NCI-H345 treated with DMSO at 0.1 percent for 48 hours (cell line): Measurements from ENCODE around the gene EGLN3.
"Not testable (repeated sequence)": the region's sequence is repeated elsewhere in the genome, so short reads cannot be mapped to it uniquely, and the experiment has no call there.

Experiments
- DNase-seq: peaks from one replicate; lab custom pipeline; 2025; ENCODE audit not compliant: unreplicated experiment; lab: John Stamatoyannopoulos, UW

EGLN3 gene

DNA sequence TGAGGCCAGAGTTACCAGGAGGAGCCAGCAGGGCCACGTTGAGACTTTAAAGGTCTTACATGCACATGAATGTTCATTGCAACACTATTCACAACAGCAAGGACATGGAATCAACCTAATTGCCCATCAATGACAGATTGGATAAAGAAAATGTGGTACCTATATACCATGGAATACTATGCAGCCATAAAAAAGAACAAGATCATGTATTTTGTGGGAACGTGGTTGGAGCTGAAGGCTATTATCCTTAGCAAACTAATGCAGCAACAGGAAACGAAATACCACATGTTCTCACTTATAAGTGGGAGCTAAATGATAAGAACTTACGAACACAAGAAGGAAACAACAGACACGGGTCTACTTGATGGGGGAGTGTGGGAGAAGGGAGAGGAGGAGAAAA, 11.6 kb upstream of the EGLN3 start:
- not testable (repeated sequence) for DNase-seq

- DNase-seq: no peak
Measured at GRCh38 chr14:33962016-33962415, 11.1 kb upstream of the EGLN3 start.

- DNase-seq: no peak
Measured at GRCh38 chr14:33959692-33960151, 8.8 kb upstream of the EGLN3 start.

DNA sequence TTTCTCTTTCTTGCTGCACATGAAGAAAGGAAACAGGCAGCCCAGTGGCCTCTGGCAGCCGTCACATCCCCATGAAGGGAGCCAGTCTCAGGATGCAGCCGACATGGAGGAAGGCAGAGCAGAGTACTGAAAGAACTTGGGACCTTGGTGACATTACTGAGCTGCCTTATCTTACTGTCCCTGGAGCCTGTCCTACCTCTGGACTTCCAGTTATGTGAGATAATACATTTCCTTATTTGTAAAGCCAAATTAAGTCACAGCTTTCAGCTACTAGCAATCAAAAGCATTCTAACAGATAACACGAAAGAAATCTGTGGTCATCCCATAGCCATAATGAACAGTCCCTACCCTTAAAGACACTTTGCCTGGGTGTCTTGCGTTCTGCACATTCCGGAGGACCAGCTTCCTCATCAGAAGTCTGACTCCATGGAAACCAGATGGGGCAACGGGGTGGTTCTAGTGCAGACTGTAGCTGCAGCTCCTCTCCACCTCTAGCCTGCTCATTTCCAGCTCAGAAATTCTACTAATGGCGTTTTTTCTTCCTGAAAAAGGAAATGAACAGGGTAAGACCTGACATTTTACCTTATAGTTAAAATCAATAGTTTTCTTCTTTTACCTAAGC, 7.8 kb upstream of the EGLN3 start:
- DNase-seq: no peak

DNA sequence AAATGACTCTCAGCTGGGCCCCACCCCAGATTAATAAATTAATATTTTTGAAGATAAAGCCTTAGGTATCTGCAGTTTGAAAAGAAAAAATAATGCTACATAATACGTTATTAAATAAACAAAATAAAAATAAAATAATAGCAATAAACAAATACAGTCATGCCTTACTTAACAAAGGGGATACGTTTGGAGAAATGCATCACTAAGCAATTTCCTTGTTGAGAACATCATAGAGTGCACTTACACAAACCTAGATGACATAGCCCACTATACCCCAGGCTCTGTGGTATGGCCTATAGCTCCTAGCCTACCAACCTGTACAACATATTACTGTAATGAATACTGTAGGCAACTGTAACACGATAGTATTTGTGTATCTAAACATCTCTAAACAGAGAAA, 7.1 kb upstream of the EGLN3 start:
- DNase-seq: no peak

GRCh38 chr14:33957299-33957698, 6.4 kb upstream of the EGLN3 start:
- no peak for DNase-seq

- no peak for DNase-seq
Measured at GRCh38 chr14:33956640-33957039, 5.8 kb upstream of the EGLN3 start.

DNA sequence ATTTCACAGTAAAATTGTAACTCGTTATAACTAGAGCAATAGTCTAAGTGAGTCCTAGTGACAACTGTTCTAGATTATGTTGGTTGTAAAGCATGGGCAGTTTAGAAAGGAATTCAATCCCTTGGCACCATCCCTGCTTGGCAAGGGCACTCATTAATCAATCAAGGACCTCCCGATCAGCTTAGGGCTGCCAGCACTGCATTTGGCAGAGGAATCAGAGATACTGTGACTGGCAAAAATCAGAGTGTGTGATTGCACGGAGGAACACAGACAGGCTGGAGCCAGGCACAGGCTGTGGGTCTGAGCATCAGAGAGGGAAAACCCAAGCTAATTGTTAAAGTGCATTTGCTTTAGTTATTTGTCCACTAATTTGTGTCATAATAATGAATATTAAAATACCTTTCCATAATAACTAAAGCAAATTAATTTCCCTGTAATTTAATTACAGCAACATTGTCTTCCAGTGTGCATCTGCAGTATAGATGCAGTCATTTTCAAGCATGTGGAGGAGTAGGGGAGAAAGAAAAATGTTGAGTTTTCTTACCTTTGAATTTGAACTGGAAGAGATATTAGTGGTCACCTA, 3.2 kb upstream of the EGLN3 start:
- DNase-seq: no peak

DNA sequence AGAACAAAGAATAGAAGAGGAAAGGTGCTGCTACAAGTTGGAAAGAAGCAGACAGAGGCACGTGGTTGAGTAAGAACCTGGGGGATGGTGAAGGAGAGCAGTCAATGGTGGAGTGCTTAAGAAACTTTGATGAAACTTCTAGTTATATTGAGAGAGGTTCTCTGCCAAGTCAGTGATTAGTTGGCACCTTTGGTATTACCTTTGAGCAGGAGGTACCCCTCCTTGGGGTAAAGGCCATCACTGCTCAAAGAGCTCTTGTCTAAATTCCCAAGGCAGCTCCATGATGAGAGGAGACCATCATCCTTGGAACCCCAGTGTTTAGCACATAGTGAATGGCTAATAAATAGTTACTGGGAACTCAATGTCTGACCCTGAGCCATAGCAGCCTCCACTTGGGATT, 1.7 kb upstream of the EGLN3 start:
- DNase-seq: no peak

- no peak for DNase-seq
Measured at GRCh38 chr14:33951183-33951840, 438 bp upstream of the EGLN3 start.

- DNase-seq: no peak
Measured at GRCh38 chr14:33949411-33949893, 1.4 kb downstream of the EGLN3 start.

DNA sequence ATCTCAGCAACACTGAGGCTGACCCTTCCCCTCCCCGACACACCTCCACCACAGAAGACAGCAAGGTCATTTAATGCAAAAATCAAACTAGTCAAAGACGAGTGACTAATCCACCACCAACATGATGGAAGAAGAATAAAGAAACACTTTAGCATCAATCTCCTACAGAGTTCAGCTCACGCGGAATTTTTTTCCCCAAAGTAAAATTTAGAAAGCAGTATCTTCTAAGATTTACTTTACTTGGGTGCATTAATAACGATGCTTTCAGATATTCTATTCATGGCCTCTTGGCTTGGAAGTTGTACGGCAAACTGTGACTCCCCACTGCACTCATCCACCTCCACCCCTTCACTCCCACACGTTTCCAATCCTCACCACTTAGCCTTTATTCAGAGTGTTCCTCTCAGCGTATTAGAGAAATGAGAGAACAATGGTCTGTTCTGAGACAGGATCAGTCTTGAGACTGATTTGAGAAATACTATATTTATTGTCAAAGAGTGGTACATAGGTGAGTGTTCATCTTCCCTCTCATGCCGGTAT, 1.9 kb downstream of the EGLN3 start:
- DNase-seq: no peak

GRCh38 chr14:33948145-33948868, 2.6 kb downstream of the EGLN3 start:
- DNase-seq: no peak

- no peak for DNase-seq
Measured at GRCh38 chr14:33946679-33947476, 4.0 kb downstream of the EGLN3 start.

GRCh38 chr14:33945210-33946088, 5.4 kb downstream of the EGLN3 start:
- no peak for DNase-seq

DNA sequence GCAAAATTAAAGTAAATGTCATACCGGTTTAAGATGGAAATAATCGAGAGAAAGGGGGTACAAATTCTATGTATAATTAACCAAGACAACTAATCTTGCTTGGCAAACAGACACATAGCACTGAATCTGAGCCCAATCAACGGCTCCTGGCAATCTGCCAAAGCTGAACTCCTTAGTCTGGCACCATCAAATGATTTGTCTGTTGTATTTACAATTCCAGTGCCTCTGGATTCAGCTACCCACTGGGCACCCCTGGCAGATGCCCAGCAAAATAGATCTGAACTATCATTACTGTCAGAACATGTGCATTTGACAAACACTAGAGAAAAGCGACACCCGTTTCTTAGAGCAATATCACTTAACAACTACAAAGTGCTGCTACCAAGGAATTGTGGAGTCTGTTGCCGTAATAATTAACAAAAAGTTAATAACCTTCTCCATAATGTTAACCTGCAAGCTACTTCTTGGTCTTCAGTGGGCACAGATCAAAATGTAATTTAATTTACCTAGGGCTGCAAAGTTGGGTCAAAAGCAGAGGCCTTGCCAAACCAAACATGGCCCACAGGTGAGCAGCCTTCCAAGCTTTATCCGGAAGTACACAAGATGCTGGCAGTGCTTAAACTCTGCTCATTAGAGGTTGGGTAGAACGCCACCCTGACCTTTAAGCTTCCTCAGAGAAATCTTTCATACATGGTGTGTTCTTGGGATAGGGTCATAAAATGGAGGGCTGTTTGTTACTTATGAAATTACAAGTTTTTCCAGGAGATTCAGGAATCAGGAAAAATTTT, 7.6 kb downstream of the EGLN3 start:
- peak; percentile 96 for DNase-seq

GRCh38 chr14:33941718-33942117, 9.2 kb downstream of the EGLN3 start:
- DNase-seq: no peak

- no peak for DNase-seq
Measured at GRCh38 chr14:33940561-33941011, 10.3 kb downstream of the EGLN3 start.
